Measurements from ENCODE around the gene TMEM178B.
"Not testable (repeated sequence)": the region's sequence is repeated elsewhere in the genome, so short reads cannot be mapped to it uniquely, and the experiment has no call there.

TMEM178B gene

DNA sequence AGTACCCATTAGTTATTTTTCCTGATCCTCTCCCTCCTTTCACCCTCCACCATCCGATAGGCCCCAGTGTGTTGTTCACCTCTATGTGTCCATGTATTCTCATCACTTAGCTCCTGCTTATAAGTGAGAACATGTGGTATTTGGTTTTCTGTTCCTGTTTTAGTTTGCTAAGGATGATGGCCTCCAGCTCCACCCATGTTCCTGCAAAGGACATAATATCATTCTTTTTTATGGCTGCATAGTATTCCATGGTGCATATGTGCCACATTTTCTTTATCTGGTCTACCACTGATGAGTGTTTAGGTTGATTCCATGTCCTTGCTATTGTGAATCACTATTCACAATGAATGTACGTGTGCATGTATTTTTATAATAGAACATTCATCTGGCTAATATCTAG lies 95.3 kb downstream of the TMEM178B start:
- H3K9ac ChIP-seq (ENCODE audit: low read depth, low read length); H3K4me3 ChIP-seq (ENCODE audit: low read depth, low read length); H3K4me1 ChIP-seq (ENCODE audit: control insufficient read depth, insufficient read depth, low read length); H3K9me3 ChIP-seq (ENCODE audit: control insufficient read depth, insufficient read depth, low read length); H3K27me3 ChIP-seq (ENCODE audit: control insufficient read depth, insufficient read depth, low read length); H3K36me3 ChIP-seq (ENCODE audit: control insufficient read depth, insufficient read depth, low read length): not testable (repeated sequence)

DNA sequence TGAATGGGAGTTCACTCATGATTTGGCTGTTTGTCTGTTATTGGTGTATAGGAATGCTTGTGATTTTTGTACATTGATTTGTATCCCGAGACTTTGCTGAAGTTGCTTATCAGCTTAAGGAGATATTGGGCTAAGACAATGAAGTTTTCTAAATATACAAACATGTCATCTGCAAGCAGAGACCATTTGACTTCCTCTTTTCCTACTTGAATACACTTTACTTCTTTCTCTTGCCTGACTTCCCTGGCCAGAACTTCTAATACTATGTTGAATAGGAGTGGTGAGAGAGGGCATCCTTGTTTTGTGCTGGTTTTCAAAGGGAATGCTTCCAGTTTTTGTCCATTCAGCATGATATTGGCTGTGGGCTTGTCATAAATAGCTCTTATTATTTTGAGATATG lies 101.9 kb downstream of the TMEM178B start:
- not testable (repeated sequence) for H3K4me1 ChIP-seq (ENCODE audit: control insufficient read depth, insufficient read depth, low read length); H3K9ac ChIP-seq (ENCODE audit: low read depth, low read length); H3K36me3 ChIP-seq (ENCODE audit: control insufficient read depth, insufficient read depth, low read length); H3K27me3 ChIP-seq (ENCODE audit: control insufficient read depth, insufficient read depth, low read length); H3K9me3 ChIP-seq (ENCODE audit: control insufficient read depth, insufficient read depth, low read length); H3K4me3 ChIP-seq (ENCODE audit: low read depth, low read length)

DNA sequence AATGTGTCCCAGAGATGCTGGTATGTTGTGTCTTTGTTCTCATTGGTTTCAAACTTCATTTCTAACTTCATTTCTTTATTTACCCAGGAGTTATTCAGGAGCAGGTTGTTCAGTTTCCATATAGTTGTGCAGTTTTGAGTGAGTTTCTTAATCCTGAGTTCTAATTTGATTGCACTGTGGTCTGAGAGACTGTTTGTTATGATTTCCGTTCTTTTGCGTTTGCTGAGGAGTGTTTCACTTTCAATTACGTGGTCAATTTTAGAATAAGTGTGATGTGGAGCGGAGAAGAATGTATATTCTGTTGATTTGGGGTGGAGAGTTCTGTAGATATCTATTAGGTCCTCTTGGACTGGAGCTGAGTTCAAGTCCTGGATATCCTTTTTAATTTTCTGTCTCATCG lies 103.3 kb downstream of the TMEM178B start:
- not testable (repeated sequence) for H3K9me3 ChIP-seq (ENCODE audit: control insufficient read depth, insufficient read depth, low read length); H3K9ac ChIP-seq (ENCODE audit: low read depth, low read length); H3K4me1 ChIP-seq (ENCODE audit: control insufficient read depth, insufficient read depth, low read length); H3K4me3 ChIP-seq (ENCODE audit: low read depth, low read length); H3K36me3 ChIP-seq (ENCODE audit: control insufficient read depth, insufficient read depth, low read length); H3K27me3 ChIP-seq (ENCODE audit: control insufficient read depth, insufficient read depth, low read length)

DNA sequence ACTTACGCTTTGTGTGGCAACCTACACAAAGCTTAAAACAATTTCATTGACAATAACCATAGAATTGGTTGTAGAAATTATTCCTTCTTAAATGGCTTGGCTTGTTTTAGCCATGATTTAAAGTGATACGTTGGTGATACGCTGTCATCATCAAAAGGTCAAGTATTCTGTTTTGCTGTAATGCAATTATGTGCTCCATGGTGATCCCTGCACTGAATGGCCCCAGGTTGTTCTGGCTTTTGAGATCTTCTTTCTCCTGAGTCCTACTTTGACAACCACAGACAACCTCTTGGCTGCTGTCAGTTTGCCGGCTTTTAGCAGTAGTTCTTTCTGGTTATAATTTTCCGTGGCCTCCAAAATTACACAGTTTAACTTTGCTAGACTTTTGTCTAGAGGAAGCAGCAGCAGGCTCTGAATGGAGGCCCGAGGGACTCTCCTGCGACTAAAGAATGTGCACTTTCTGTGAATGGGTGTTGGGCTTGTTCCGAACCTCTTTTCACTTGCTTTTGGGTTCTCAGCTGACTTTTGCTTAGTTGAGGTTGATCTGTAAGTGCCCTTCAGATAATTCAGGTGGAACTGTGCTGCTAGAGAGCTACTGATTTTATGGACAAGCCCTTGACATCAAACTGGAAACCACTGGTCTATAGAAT lies 104.7 kb downstream of the TMEM178B start:
- H3K9me3 ChIP-seq (ENCODE audit: control insufficient read depth, insufficient read depth, low read length): no peaks in the 10 kb centered on the region
- H3K4me3 ChIP-seq (ENCODE audit: low read depth, low read length): no peak overlapping the region

DNA sequence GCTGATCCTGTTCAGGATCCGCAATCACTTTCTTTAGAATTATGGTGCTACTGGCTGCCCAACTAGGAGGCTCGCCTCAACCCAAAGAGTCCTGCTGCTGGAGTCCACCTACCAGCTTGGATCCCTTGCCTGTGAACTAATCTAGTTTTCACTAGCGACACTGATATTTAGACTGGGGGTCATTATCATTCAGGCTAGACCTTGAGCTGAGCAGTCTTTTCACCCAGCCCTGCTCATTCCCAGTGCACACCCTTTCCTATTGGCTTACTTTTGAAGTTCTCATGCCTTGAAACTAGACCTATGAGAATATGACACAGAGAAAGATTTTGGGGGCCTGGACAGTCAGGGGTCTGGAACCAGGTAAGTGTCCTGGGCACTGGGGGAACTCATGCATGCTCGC lies 107.9 kb downstream of the TMEM178B start:
- Histone ChIP-seq H3K27me3 (ENCODE audit: control insufficient read depth, insufficient read depth, low read length) (no peaks in the 10 kb centered on the region), H3K4me1 (ENCODE audit: control insufficient read depth, insufficient read depth, low read length) (no peaks in the 10 kb centered on the region), H3K9me3 (ENCODE audit: control insufficient read depth, insufficient read depth, low read length) (no peaks in the 10 kb centered on the region), H3K4me3 (ENCODE audit: low read depth, low read length) (no peak overlapping the region), H3K36me3 (ENCODE audit: control insufficient read depth, insufficient read depth, low read length) (no peaks in the 10 kb centered on the region), H3K9ac (ENCODE audit: low read depth, low read length) (no peak overlapping the region)

More for the DNA sequence above, 104.7 kb downstream of the TMEM178B start:
- no peaks in the 10 kb centered on the region for H3K36me3 ChIP-seq (ENCODE audit: control insufficient read depth, insufficient read depth, low read length)
- H3K9ac ChIP-seq (ENCODE audit: low read depth, low read length): no peak overlapping the region
- H3K27me3 ChIP-seq (ENCODE audit: control insufficient read depth, insufficient read depth, low read length): no peaks in the 10 kb centered on the region
- no peaks in the 10 kb centered on the region for H3K4me1 ChIP-seq (ENCODE audit: control insufficient read depth, insufficient read depth, low read length)

DNA sequence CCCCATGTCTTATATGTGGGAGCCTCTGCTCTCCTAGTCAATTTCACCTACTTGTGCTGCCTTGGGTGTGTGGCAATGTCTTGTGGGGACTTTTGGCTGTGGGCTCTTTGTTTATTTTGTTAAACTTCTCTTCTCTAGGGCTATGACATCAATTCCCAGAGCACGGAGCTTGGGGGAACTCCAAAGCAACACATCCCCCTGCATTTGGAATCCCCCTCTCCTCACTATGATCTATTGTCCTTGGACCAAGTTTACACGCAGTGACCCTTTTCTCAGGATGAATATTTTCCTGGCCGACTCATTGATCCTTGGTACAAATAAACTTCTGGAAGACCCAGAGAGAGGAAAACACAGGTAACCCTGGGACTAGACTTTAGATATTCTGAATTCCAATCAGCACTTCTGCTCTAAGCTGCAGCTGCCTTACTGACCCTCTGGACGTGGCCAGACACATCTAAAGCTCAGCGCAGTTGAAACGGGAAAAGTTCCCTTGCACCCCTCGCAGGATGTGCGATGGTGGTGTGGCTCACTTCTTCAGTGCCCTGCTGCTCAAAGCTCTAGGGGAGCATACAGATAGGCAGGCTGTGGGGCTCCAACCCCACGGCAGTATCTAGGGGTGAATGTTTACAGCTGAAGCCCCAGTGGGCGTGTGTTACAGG lies 110.8 kb downstream of the TMEM178B start:
- Histone ChIP-seq H3K36me3 (ENCODE audit: control insufficient read depth, insufficient read depth, low read length) (no peaks in the 10 kb centered on the region), H3K4me1 (ENCODE audit: control insufficient read depth, insufficient read depth, low read length) (no peaks in the 10 kb centered on the region), H3K4me3 (ENCODE audit: low read depth, low read length) (no peak overlapping the region), H3K27me3 (ENCODE audit: control insufficient read depth, insufficient read depth, low read length) (no peaks in the 10 kb centered on the region), H3K9me3 (ENCODE audit: control insufficient read depth, insufficient read depth, low read length) (no peaks in the 10 kb centered on the region), H3K9ac (ENCODE audit: low read depth, low read length) (no peak overlapping the region)

DNA sequence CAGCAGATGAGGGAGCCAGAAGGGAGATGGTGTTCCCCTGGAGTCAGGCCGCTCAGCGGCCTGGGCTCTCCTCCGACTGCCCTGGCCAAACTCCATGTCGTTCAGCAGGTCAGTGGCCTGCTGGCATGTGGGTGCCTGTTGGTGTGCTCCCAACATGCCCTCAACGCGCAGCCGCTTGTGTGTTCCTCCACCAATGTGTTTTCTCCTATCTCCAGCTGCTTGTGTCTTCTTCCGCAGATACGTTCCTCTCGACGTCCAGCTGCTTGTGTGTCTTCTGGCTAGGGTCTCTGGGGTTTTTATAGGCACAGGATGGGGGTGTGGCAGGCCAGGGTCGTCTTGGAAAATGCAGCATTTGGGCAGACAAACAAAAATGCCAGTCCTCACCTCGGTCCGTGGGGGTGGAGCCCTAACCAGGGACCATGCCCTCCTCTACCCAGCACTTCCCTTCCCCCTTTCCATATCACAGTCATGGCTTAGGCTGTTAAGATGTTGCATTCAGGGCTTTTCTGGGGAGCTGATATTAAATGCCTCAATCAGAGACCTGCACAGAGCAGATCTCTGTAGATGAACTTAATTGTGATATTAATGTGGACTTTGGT lies 111.6 kb downstream of the TMEM178B start:
- no peaks in the 10 kb centered on the region for H3K27me3 ChIP-seq (ENCODE audit: control insufficient read depth, insufficient read depth, low read length)
- no peaks in the 10 kb centered on the region for H3K9me3 ChIP-seq (ENCODE audit: control insufficient read depth, insufficient read depth, low read length)
- H3K4me3 ChIP-seq (ENCODE audit: low read depth, low read length): no peak overlapping the region
- H3K9ac ChIP-seq (ENCODE audit: low read depth, low read length): no peak overlapping the region
- H3K4me1 ChIP-seq (ENCODE audit: control insufficient read depth, insufficient read depth, low read length): no peaks in the 10 kb centered on the region
- H3K36me3 ChIP-seq (ENCODE audit: control insufficient read depth, insufficient read depth, low read length): no peaks in the 10 kb centered on the region

DNA sequence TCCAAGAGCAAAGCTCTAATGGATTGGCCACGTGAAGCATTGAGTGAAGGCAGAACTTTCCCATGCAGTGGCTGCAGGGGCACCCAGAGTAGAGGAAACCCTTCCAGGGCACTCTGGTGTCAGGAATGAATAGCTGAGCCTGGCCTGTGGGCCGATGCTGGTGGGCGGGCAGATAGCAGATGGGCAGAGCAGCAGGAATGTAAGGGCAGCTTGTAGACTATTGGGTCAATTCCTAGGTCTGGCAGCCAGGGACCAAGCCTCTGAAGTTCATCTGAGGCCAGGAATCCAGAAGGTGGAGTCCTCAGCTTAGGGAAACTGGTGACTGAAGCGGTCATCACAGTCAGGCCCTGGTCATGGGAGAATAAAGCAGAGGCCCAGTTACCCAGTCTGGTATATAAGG lies 115.4 kb downstream of the TMEM178B start:
- no peaks in the 10 kb centered on the region for H3K4me1 ChIP-seq (ENCODE audit: control insufficient read depth, insufficient read depth, low read length)
- H3K36me3 ChIP-seq (ENCODE audit: control insufficient read depth, insufficient read depth, low read length): no peaks in the 10 kb centered on the region
- no peaks in the 10 kb centered on the region for H3K27me3 ChIP-seq (ENCODE audit: control insufficient read depth, insufficient read depth, low read length)
- H3K9ac ChIP-seq (ENCODE audit: low read depth, low read length): no peak overlapping the region
- H3K9me3 ChIP-seq (ENCODE audit: control insufficient read depth, insufficient read depth, low read length): no peaks in the 10 kb centered on the region
- H3K4me3 ChIP-seq (ENCODE audit: low read depth, low read length): no peak overlapping the region

DNA sequence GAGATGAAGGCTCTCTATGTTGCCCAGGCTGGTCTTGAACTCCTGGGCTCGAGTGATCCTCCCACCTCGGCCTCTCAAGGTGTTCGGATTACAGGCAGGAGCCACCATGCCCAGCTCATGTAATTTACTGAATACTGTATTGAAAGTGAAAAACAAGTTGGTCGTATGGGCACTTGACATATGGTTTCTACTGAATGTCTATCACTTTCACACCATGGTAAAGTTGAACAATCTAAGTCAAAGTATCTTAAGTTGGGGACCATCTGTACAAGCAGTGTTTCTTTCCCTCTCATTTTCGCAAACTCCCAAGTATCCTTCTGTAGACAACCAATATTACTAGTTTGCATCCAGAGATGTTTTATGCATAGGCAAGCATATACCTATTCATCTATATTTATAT lies 116.6 kb downstream of the TMEM178B start:
- no peaks in the 10 kb centered on the region for H3K36me3 ChIP-seq (ENCODE audit: control insufficient read depth, insufficient read depth, low read length)
- H3K4me3 ChIP-seq (ENCODE audit: low read depth, low read length): no peak overlapping the region
- H3K9ac ChIP-seq (ENCODE audit: low read depth, low read length): no peak overlapping the region
- H3K9me3 ChIP-seq (ENCODE audit: control insufficient read depth, insufficient read depth, low read length): no peaks in the 10 kb centered on the region
- H3K27me3 ChIP-seq (ENCODE audit: control insufficient read depth, insufficient read depth, low read length): no peaks in the 10 kb centered on the region
- H3K4me1 ChIP-seq (ENCODE audit: control insufficient read depth, insufficient read depth, low read length): no peaks in the 10 kb centered on the region

DNA sequence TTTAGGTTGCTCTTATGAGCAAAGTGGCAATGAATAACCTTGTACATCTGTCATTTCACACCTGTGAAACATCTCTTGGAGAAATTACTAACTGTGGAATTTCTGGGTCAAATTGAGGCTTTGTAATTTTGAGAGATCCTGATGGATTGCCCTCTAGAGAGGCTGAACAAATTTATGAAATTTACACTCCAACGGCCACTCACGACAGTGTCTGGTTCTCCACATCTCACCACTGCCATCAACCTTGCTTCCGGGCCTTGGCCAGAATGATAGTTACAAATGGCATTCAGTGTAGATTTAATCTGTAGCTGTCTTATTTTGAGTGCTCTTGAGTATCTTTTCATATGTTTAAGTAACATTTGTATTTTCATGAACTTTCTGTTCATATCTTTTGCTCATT lies 117.4 kb downstream of the TMEM178B start:
- no peaks in the 10 kb centered on the region for H3K4me1 ChIP-seq (ENCODE audit: control insufficient read depth, insufficient read depth, low read length)
- H3K27me3 ChIP-seq (ENCODE audit: control insufficient read depth, insufficient read depth, low read length): no peaks in the 10 kb centered on the region
- H3K9me3 ChIP-seq (ENCODE audit: control insufficient read depth, insufficient read depth, low read length): no peaks in the 10 kb centered on the region
- no peaks in the 10 kb centered on the region for H3K36me3 ChIP-seq (ENCODE audit: control insufficient read depth, insufficient read depth, low read length)
- no peak overlapping the region for H3K4me3 ChIP-seq (ENCODE audit: low read depth, low read length)
- H3K9ac ChIP-seq (ENCODE audit: low read depth, low read length): no peak overlapping the region

DNA sequence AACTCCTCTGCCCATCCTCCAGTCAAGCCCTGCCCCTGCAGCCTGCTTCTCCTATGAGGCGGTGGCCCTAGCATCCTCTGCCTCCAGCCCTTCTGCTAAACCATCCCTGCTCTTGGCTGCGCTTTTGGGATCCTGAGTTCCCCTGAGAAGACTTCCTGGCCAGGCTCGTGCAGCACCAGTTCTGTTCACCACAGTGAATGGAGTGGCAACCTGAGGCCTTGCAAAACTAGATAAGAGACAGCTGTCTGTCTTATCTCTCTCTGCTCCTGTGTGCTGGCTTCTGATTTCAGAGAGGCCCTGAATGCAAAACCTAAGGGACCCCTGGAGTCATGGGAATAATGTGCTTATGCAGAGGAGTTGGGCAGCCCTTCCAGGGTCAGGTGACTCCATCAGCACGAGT lies 119.2 kb downstream of the TMEM178B start:
- Histone ChIP-seq H3K27me3 (ENCODE audit: control insufficient read depth, insufficient read depth, low read length) (no peaks in the 10 kb centered on the region), H3K9me3 (ENCODE audit: control insufficient read depth, insufficient read depth, low read length) (no peaks in the 10 kb centered on the region), H3K9ac (ENCODE audit: low read depth, low read length) (no peak overlapping the region), H3K4me3 (ENCODE audit: low read depth, low read length) (no peak overlapping the region), H3K4me1 (ENCODE audit: control insufficient read depth, insufficient read depth, low read length) (no peaks in the 10 kb centered on the region), H3K36me3 (ENCODE audit: control insufficient read depth, insufficient read depth, low read length) (no peaks in the 10 kb centered on the region)

DNA sequence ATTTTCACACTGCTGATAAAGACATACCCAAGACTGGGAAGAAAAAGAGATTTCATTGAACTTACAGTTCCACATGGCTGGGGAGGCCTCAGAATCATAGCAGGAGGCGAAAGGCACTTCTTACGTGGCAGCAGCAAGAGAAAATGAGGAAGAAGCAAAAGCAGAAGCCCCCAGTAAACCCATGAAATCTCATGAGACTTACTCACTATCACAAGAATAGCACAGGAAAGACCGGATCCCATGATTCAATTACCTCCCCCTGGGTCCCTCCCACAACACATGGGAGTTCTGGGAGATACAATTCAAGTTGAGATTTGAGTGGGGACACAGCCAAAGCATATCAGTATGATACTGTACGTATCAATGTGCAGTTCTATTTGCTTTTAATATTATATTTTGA lies 121.9 kb downstream of the TMEM178B start:
- not testable (repeated sequence) for H3K9me3 ChIP-seq (ENCODE audit: control insufficient read depth, insufficient read depth, low read length); H3K9ac ChIP-seq (ENCODE audit: low read depth, low read length)

More for the DNA sequence above, 121.9 kb downstream of the TMEM178B start:
- not testable (repeated sequence) for H3K36me3 ChIP-seq (ENCODE audit: control insufficient read depth, insufficient read depth, low read length); H3K4me1 ChIP-seq (ENCODE audit: control insufficient read depth, insufficient read depth, low read length); H3K4me3 ChIP-seq (ENCODE audit: low read depth, low read length); H3K27me3 ChIP-seq (ENCODE audit: control insufficient read depth, insufficient read depth, low read length)
